ENCODE results near the gene MAN2B2.

The MAN2B2 gene

DNA sequence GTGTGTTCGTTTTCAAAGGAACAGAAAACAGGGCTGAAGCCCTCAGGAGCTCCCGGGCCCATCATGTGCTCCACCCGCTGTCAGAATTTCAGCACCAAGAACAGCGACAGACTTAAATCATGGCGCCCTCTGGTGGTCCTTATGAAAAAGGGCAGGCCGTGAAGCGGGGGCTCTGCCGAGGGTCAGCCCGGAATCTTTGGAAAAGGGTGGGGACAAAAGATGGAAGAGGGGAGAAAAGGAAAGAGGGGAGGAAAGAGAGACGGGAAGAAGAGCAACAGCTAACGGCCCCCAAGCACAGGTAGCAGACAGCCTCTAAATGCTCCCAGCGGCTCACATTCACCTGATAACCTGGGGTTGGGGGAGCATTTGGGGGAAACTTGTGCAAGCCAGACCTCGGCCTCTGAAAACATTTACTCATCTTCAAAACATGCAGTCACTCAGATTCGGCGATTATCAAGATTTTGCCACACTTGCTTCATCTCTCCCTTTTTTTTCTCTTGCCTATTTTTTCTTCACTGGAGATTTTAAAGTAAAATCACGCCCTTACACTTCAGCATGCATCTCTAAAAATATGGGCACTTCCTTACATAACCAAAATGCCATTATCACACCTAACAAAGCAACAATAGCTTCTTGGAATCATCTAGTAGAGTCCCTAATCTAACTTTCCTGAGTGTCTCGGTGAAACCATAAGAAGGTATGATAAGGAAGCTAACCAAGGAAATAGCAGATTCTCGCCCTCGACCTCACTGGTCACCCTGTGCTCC is 28.1 kb upstream of the MAN2B2 start:
- no peak for DNase-seq

DNA sequence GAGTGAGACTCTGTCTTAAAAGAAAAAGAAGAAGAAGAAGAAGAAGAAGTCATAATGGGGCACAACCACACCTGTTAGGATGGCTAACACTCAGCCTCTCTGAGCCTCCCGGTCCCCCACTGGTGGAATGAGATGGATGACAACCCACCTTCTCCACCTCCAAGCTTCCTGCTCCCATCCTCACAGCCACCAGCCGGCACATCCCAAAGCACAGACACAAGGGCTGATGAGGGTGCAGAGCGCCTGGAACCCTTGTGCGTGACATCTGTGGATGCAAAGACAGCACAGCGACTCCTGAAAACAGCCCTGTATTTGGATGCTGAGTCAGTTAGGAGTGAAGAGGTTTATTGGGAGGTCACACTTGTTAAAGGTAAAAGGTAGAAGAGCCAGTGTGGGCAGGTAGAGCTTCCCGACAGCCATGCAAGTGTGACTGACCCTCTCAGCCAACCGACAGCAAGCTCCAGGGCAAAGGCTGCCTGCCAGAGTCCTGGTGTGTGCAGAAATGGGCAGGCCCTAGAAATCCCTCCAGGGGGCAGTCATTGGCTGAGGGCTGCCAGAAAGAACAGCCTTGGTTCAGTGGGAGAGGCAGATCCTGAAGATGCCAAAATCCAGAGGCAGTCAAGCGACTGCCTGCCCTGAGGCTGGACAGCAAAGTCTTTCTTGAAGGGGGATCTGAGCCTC is 26.6 kb upstream of the MAN2B2 start:
- DNase-seq, result no peak

DNA sequence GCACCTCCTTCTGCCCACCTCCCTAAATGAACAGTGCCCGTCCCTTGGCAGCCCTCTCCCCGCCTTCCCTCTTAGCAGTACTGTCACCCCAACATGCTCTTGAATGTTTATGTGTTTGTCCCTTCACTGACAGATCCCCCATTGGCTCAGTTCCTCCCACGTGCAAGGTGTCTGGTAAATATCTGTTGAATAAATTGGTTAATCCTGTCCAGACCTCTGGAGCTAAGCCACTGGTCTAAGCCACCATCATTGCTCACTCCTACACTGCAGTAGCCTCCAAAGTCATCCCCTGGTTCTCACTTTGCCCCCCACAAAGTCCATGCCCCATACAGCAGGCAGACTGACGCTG is 26.1 kb upstream of the MAN2B2 start:
- DNase-seq, result no peak

DNA sequence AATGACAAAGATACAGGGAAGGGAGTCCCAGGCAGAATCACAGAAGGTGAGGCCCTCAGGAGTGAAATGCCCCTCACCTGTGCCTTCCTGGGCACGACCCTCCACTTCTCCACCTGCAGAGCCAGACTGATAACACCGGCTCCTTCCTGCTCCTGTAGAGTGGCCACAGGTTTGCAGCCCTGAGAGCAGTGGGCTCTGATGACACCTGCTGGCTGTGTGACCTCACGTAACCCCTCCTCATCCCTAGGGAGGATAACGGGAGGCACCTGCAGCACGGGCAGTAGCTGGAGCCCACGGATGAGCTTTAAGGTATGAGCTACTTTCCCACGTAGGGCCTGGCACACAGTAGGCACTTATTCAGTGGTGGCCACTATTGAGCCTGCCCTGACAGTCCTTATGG is 25.5 kb upstream of the MAN2B2 start:
- DNase-seq, result no peak

DNA sequence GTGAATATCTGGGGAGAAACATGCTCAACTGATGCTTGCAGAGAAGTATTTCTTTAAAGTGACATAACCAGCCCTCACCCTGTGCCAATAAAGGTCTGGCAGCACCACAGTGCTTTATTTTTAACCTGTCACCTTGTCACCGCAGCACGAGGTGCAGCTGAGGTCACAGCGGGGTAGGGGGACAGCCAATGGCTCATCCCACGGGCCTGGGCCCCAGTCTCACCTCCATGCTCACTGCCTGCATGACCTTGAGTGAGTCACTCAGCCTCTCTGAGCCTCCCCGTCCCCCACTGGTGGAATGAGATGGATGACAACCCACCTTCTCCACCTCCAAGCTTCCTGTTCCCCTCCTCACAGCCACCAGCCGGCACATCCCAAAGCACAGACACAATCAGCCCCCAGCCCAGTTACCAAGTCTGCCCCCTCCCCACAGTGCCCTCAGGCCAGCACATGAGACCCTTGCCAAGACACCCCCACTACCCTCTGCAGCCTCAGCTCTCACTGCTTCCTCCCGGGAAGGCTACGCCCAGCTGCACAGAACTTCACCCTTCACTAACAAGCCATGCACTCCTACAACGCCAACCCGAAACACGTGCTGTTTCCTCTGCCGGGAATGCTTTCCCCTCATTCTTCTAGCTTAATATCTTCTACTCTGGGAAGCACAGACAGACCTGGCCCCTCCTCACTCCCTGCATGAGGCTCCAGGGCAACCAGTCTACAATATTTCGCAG is 24.9 kb upstream of the MAN2B2 start:
- no peak for DNase-seq

DNA sequence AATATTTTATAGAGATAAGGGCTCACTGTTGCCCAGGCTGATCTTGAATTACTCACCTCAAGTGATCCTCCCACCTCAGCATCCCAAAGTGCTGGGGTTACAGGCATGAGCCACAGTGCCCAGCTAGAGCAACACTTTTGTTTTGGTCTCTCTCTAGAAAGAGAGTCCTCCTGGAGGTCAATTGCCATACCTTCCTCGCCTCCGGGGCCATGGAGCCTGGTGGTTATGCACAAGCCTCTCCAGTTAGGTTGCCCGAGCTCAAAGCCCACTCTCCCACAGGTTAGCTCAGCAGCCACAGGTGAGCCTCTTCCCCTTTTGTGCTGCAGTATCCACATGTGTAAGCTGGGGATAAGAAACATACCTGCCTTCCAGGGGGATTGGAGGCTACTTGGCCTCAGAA is 24.2 kb upstream of the MAN2B2 start:
- DNase-seq, result no peak

DNA sequence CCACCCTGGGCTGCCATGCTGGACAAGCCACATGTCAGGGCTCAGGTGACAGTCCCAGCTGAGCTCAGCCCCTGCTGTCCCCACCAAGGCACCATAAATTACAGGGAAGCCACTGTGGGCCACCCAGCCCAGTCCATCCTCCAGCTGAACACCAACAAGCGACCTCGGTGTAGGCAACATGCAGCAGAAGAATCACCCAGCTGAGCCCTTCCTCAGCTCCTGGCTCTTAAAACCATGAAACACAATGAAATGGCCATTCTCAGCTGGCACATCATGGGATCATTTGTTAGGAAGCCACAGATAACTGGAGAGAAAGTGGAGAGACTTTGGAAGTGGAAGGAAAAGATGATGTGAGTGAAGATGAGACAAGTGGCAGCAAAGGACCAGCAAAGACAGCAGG is 23.3 kb upstream of the MAN2B2 start:
- DNase-seq, result no peak

DNA sequence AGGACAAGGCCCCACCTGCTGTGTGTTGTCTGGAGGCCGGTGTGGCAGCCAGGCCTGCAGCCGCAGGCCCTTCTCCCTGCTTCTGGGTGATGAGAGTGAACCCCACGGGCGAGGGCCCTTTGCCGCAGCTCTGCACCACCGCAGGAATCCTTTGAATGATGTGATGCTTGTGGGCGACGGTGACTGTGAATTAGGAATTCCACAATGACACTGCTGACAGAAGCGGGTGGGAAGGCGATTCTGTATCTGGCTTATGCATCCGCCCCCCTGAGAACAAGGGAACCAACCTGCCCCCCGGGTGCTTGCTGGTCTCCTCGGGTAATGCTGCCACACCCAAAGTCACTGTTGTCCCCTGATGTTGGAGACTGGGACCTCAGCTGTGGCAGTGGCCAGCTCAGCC is 19.5 kb upstream of the MAN2B2 start:
- no peak for DNase-seq

DNA sequence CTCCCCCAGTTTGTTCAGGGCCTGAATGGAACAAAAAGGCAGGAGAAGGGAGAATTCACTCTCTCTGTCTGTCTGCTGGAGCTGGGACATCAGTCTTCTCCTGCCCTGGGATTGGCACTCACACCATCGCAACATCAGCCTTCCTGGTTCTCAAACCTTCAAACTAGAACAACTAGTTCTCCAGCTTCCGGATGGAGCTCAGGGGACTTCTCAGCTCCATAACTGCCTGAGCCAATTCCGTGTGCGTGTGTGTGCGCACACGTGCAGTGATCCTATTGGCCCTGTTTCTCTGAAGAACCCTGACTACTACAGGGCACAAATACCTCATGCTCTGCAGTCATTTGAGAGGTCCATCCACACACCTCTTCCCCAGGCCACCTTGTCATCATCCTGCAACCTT is 18.7 kb upstream of the MAN2B2 start:
- no peak for DNase-seq

DNA sequence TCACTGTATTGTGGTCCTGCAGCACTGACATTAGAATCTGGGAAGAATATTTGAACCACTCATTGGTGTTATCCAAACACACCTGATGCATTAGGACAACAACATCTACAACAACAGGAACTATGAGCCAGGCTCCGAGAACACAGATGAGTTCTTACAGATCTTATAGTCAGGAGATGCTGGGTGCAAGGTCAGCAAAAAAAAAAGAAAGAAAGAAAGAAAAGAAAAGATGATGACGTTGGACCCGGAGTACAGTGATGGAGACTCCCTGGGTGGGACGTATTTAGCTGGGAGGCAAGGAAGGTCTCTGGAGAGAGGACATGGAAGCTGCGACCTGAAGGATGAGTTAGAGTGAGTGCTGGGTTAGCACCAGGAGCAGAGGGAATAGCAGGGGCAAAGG is 17.8 kb upstream of the MAN2B2 start:
- no peak for DNase-seq

DNA sequence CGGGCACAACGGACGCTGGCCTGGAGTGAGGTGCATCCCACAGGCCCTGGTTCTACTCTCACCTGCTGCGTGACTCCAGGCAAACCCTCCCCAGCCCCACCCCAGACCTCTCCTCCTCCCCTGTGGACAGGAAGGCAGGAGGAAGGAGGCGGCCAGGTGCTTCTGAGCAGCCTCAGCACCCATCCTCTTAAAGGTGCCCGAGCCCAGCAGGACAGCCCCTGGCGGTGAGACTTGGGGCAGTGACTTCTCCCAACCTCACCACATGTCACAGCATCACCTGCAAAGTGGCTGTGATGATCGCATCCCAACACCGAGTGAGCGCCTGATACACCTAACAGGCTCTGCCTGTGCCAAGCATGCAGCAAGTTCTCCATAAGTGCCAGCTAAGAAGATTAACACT is 17.1 kb upstream of the MAN2B2 start:
- DNase-seq, result no peak

DNA sequence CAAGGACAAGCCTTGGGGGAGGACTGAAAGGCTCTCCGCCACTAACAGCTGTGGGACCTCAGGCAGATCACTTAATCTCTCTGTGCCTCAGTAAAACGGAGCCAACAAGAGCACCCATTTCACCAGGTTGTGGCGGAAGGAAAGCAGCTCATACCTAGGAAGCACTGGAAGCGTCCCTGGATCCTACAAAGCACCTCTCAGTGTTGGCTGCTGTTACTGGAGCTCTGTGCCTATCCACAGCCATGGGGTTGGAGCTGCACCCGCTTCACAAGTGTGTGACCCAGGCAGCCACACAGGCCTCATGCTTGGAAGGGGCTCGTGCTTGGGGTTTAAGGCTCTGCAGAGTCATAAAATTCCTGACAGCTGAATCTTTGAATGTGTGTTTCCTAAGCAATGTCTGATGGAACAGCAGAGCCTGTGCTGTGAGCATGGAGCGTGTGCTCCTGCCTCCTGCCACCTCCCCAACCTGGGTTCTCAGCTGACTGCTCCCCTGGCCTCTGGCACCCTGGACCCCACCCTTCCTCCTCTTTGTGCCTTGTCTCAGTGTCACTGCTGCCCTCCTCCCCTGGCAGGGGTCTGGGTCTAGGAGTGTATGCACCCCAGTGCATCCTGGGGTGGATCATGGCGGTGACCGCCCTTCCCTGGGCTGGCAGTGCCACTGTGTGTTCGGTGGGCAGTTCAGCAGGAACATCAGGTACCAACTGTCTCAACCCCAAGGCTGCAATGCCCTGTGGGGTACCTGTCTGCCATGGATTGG is 14.4 kb upstream of the MAN2B2 start:
- no peak for DNase-seq

DNA sequence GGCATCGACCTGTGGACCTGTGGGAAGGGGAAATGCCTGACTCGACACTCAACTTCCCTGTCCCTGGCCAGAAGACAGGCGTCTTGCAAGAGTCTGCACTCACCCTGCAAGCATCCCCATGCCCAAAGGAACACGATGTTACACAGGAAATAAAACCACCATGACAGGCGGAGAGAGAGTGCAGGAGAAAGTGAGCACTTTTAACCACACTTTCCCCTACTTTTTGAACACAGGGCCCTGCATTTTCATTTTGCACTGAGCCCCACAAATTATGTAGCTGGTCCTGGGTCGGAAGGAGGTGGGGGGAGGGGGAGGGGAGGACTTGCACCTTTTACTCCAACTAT is 13.8 kb upstream of the MAN2B2 start:
- no peak for DNase-seq

DNA sequence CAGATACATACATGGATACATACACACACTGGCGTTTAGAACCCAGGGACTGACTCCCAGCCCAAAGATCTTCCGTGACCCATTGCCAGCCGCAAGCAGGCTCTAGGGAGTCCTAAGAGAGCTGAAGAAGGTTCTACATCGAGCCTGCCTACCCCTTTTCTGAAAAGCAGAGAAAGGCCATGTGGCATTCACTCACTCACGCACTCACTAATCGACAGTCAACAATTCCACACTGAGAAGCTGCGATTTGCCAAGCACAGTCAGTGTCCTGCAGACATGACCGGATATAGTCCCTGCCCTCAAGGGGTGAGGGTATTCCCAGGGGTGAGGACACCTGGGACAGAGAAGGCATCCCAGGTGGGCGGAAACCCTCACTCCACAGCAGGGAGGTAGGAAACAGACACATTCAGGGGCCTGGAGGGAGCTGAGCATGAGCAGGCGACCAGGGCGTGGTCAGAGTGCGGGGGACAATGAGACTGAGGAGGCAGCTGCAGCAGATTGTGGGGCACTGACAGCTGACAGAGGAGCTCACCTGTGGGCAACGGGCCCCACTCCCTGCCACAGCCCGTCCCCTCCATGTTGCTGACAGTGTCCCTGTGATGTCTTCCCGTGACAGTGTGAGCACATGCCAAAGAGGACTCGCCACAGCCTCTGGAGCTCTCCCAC is 13.2 kb upstream of the MAN2B2 start:
- no peak for DNase-seq

DNA sequence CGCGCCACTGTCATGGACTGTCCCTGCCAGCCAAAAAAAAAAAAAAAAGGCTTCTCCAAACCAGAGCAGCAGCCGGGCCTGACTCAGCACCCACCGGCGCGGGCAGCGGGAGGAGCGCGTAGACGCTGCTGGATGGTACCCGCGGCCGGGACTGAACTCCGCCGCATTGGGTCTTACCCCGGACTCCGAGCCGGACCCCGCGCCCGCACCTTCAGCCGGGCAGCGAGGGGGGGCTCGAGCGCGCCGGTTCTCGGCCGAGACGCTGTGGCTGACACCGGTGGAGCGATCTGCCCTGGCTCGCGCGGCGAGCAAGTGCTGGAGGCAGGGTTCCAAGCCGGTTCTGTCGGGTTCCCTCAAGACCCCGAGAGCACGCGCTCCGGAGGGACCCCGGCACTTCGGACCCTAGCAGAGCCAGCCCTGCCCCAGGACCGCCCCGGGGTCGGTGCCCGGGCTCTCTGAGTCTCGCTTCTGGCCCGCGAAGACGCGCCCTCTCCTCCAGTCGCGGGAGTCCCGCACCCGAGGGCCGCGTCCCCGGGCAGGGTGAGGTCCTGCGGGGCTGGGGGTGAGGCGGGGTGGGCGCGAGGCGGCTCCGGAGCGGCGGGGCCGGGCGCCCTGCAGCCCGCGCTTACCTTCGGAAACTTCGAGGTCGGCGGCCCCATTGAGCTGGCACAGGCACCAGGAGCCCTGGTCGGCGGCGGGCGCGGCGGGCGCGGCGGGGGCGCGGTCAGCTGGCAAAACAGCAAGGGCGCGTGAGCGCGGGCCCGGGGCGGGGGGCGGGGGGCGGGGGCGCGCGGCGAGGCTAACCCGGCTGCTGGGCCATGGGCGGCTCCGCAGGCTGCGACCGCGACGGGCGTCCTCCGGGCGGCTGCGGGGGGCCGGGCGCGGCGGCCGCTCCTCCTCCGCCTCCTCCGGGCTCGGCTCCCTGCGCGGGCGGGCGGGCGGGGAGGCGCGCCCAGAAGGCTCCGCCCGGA is 11.8 kb upstream of the MAN2B2 start:
- no peak for DNase-seq

DNA sequence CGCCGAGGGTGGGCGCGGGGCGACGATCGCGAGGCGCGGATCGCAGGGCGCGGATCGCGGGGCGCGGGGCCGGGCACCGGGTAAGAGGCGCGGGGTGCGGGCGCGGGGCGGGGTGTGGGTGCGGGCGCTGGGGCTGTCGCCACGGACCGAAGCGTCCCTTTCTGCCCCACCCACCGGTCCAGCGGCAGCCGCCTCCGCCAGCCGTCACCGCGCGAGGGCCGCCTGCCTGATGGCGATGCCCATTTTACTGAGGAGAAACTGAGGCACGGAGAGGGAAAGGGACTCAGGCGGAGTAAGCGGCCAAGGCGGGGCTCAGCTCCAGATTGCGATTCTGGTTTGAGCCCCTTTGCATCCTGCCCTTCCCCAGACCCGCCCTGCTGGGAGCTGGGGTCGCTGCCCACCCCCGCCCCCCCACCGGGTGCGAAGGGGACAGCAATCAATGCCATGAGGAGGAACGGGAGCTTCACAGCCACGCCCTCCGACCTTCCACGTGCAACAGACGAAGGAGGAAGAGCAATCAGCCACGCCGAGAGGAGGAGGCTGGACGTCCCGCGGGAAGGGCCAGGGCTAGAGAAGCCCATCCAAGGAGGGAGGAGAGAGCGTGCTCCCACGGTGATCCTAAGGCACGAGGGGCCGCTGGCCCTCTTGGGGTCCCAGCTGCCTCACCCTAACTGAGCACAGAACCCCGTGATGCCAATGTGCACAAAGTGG is 10.9 kb upstream of the MAN2B2 start:
- DNase-seq, result no peak

DNA sequence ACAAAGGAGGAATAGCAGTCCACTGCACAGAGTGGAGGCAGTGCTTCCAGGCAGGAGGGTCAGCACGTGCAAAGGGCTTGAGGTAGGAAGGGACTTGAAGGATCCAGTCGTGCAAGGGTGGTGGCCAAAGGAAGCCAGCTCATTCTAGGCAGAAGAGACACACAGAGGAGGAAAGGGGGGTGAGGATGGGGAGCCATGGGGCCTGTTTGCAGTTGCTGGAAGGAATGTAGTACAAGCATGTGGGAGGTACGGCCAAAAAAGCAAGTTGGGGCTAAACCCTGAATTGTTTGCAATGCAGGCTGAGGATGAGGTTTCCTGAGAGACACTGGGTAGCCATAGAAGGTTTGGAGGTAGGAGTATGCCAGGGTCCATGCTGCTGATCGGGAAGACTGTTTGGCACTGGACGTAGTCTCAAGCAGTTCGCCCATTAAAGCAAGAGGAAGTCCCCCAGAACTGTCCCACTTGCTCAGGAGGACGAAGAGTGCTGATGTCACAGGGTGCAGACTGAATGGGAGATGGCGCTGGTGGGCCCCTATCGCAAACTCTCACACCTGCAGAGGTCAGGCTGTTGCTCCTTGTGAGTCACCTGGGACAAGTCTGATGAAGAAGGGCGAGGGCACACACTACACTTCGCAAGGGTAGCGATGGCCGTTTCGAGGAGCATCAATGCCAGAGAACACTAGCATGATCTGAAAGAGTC is 9.1 kb upstream of the MAN2B2 start:
- DNase-seq, result no peak

DNA sequence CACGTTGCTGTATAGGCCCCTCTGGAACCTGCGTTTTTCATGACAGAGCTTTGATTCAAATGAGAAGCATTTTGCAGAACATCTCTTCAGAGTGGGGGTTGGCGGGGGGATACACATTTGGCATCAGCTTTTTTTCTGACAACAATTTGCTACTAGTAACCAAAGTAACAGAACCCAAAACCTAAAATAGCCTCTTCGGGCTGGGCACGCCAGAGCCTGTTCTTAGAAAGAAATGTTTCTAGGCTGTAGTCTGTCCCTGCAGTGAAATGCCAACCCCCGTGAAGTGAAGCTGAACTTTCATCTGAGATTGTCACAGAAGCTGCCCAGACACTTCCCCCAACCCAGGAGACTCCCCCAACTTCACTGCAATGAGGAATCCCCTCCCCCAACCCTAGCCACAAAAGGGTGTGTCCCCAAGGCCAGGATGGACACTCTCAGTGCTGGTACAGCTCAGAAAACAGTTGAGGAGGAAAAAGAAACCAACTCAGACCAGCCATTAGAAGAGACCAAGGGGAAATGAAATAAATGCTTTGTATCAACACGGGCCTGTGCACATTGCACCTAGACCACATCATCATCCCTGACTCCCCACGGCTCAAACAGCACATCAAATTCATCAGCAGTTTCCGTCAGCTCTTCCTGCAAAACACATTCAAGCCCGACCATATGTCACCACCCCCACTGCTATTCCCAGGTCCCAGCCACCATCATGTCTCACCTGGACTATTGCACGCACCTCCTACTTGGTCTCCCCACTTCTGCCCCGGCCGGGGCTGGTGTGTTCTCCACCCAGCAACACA is 8.4 kb upstream of the MAN2B2 start:
- no peak for DNase-seq

DNA sequence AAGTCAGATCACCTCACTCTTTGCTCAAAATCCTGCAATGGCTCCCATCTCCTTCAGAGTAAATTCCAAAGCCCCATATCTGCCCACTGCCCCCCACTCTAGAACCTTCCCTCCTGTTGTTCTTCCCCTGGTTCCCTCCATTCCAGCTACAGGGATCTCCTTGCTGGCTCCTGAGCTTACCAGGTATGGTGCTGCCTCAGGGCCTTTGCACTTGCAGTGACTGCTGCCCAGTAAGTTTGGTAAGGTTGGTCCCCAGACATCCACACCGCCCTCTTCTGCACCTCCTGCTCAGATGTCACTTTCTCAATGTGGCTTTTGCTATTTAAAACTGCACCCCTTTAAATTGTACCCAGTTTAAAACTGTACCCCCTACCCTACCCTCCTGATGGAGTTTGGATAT is 7.8 kb upstream of the MAN2B2 start:
- DNase-seq, result no peak

DNA sequence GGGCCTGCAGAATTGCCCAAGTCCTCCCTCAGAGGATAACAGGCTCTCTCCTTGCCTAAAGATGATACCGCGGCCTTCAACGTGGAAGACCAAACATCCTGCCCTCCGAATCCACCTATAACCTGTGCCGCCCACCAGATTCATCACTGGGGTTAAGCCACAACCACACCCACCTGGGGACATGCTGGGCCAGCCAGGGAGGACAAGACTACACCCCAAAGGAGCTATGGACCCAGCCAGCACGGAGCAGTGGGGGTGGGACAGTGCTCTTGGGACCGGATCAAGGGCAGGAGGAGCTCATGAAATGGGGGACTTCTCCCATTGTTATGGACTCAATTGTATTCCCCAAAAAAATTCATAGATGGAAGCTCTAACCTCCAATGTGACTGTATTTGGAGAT is 6.8 kb upstream of the MAN2B2 start:
- no peak for DNase-seq

Measured in NCI-H510A (cell line).